ENCODE results near the gene TMEM215.

Gene TMEM215

GRCh38 chr9:32832346-32832745 lies 49.0 kb downstream of the TMEM215 start:
- DNase-seq (ENCODE audit: low read depth in 3 of 3, low spot score in 1 of 3): no peak

Measured in stimulated activated CD4-positive, alpha-beta T cell treated with anti-CD3 and anti-CD28 coated beads, TNF-alpha, amount 100 ng/mL, for 1 hour (primary cell).